Trophoblast cell (in vitro differentiated cells and primary cell): ENCODE data around the gene SFSWAP.

Experiments
- DNase-seq, 2 donors: peaks; one replicate each; pipeline ENCODE4 v3.0.0-alpha.2; 2016
- H2AFZ ChIP-seq: 2 replicates; pipeline ENCODE4 v1.6.1; 2013; ENCODE audit warnings: low read length, moderate library complexity, mild to moderate bottlenecking; ENCODE audit not compliant: insufficient read depth, poor library complexity
- H2AK5ac ChIP-seq: 2 replicates; pipeline ENCODE4 v1.6.1; 2013; ENCODE audit warnings: mild to moderate bottlenecking, low read length
- H2BK120ac ChIP-seq: 2 replicates; pipeline ENCODE4 v1.6.1; 2013; ENCODE audit warnings: low read length, mild to moderate bottlenecking, moderate library complexity; ENCODE audit not compliant: insufficient read depth, poor library complexity
- H2BK12ac ChIP-seq: 2 replicates; pipeline ENCODE4 v1.6.1; 2013; ENCODE audit warnings: mild to moderate bottlenecking, low read length, moderate library complexity
- H2BK5ac ChIP-seq: 2 replicates; pipeline ENCODE4 v1.6.1; 2013; ENCODE audit warnings: low read length, low read depth, moderate library complexity, mild to moderate bottlenecking; ENCODE audit not compliant: poor library complexity
- H3K14ac ChIP-seq: 2 replicates; pipeline ENCODE4 v1.6.1; 2013; ENCODE audit warnings: mild to moderate bottlenecking, low read length
- H3K18ac ChIP-seq: 2 replicates; pipeline ENCODE4 v1.6.1; 2013; ENCODE audit warnings: mild to moderate bottlenecking, low read length
- H3K23ac ChIP-seq: 2 replicates; pipeline ENCODE4 v1.6.1; 2013; ENCODE audit warnings: low read length
- H3K27ac ChIP-seq: 2 replicates; pipeline ENCODE4 v1.5.1; 2013; ENCODE audit warnings: low read depth, mild to moderate bottlenecking, inconsistent platforms, low read length, moderate library complexity
- H3K27me3 ChIP-seq: 2 replicates; pipeline ENCODE4 v1.6.1; 2013; ENCODE audit warnings: inconsistent platforms, mild to moderate bottlenecking, low read length, moderate library complexity; ENCODE audit not compliant: insufficient read depth
- H3K36me3 ChIP-seq, 2 experiments: 1 replicate in 1 of 2; 2 replicates in 1 of 2; pipeline ENCODE4 v1.6.1; 2013; ENCODE audit warnings: low read length in 2 of 2, mild to moderate bottlenecking in 2 of 2, moderate library complexity in 1 of 2; ENCODE audit not compliant: insufficient read depth in 2 of 2, control insufficient read depth in 1 of 2
- H3K4ac ChIP-seq: 2 replicates; pipeline ENCODE4 v1.6.1; 2013; ENCODE audit warnings: low read depth, mild to moderate bottlenecking, low read length, moderate library complexity
- H3K4me1 ChIP-seq, 2 experiments: 1 replicate in 1 of 2; 2 replicates in 1 of 2; pipeline ENCODE4 v1.6.1; 2013; ENCODE audit warnings: low read length in 2 of 2, mild to moderate bottlenecking in 2 of 2, moderate library complexity in 1 of 2; ENCODE audit not compliant: insufficient read depth in 2 of 2, control insufficient read depth in 1 of 2
- H3K4me2 ChIP-seq: 2 replicates; pipeline ENCODE4 v1.6.1; 2013; ENCODE audit warnings: inconsistent platforms, mild to moderate bottlenecking, low read length, moderate library complexity
- H3K4me3 ChIP-seq: 2 replicates; pipeline ENCODE4 v1.5.1; 2013; ENCODE audit warnings: mild to moderate bottlenecking, low read depth, low read length, inconsistent platforms
- H3K79me1 ChIP-seq: one replicate; pipeline ENCODE4 v1.6.1; 2013; ENCODE audit warnings: low read length
- H3K79me2 ChIP-seq: 2 replicates; pipeline ENCODE4 v1.6.1; 2013; ENCODE audit warnings: low read length, mild to moderate bottlenecking; ENCODE audit not compliant: control insufficient read depth, insufficient read depth, poor library complexity
- H3K9ac ChIP-seq: 2 replicates; pipeline ENCODE4 v1.6.1; 2013; ENCODE audit warnings: mild to moderate bottlenecking, low read length
- H3K9me3 ChIP-seq: 2 replicates; pipeline ENCODE4 v1.6.1; 2013; ENCODE audit warnings: low read depth, mild to moderate bottlenecking, control low read depth, inconsistent platforms, low read length; ENCODE audit not compliant: insufficient read depth
- H4K12ac ChIP-seq: 2 replicates; pipeline ENCODE4 v1.6.1; 2013; ENCODE audit warnings: low read depth, mild to moderate bottlenecking, low read length, moderate library complexity
- H4K8ac ChIP-seq: 2 replicates; pipeline ENCODE4 v1.6.1; 2013; ENCODE audit warnings: low read depth, mild to moderate bottlenecking, low read length, moderate library complexity
- H4K91ac ChIP-seq: one replicate; pipeline ENCODE4 v1.6.1; 2013; ENCODE audit warnings: low read depth, mild to moderate bottlenecking, low read length, moderate library complexity
- WGBS: extraction: QIAGEN DNeasy Blood & Tissue Kit; methylation state at CpG from one replicate; pipeline ENCODE4 v1.1.7; 2013; ENCODE audit warnings: missing lambda C conversion rate; ENCODE audit not compliant: insufficient read length, insufficient coverage; ENCODE audit errors: extremely low coverage; 5-methylcytosine and 5-hydroxymethylcytosine counted together

Gene SFSWAP

DNA sequence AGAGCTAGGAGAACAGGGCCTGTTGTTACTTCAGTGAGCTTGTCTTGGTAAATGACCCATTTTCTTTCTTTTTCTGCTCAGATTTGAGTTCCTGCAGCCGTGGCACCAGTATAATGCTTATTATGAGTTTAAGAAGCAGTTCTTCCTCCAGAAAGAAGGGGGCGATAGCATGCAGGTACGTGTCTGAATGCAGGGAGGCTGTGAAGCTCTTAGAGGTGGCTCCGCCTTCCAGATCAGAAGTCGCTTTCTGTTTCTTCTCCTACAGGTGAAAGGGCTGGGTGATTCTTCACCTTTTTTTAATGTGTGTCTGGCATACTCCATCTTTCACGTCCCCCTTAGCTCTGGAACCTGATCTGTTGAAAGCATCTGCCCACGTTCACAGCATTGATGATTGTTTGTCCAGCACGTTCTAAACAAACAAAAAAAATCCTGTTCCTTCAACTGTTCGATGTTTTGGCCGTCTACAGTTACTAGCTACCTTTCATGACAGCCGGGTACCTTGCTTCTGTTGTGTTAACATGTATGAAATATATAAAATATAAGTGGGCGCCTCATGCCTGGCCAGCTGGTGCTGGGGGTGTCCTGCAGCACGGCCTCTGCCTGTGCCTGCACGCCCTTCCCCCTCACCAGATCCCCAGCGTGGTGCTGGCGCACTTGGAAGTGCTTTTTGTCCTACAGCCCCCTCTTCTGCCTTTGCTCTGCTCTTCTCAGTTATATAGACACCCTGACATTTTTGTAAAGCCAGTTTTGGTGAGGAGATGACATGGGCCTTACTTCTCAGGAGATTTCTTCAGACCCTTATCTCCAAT is 44.6 kb downstream of the SFSWAP start:
- no peak overlapping the region for H3K27ac ChIP-seq
- H4K91ac ChIP-seq: no peak overlapping the region
- H3K23ac ChIP-seq: no peak overlapping the region
- no peak overlapping the region for H4K8ac ChIP-seq
- no peak overlapping the region for H3K9ac ChIP-seq
- H3K4ac ChIP-seq: no peak overlapping the region
- H3K27me3 ChIP-seq: no peaks in the 10 kb centered on the region
- no peak overlapping the region for H3K4me2 ChIP-seq
- H3K14ac ChIP-seq: no peak overlapping the region
- WGBS: no CpG with 5 or more reads among the region's 16 CpGs
- no peak overlapping the region for H2AFZ ChIP-seq
- peak in 1 of 2 donors; percentile 13 for DNase-seq
- no peaks in the 10 kb centered on the region for H3K79me2 ChIP-seq
- H4K12ac ChIP-seq: no peak overlapping the region
- peaks cover 3% of the 10 kb centered on the region for H3K9me3 ChIP-seq
- no peaks in the 10 kb centered on the region for H3K79me1 ChIP-seq
- no peaks in the 10 kb centered on the region for H3K4me1 ChIP-seq
- no peak overlapping the region for H3K4me3 ChIP-seq
- peaks cover 50 to 62% of the 10 kb centered on the region in 2 experiments for H3K36me3 ChIP-seq
- no peak overlapping the region for H2BK5ac ChIP-seq
- no peak overlapping the region for H2BK12ac ChIP-seq
- no peak overlapping the region for H2AK5ac ChIP-seq
- no peak overlapping the region for H2BK120ac ChIP-seq
- no peak overlapping the region for H3K18ac ChIP-seq

DNA sequence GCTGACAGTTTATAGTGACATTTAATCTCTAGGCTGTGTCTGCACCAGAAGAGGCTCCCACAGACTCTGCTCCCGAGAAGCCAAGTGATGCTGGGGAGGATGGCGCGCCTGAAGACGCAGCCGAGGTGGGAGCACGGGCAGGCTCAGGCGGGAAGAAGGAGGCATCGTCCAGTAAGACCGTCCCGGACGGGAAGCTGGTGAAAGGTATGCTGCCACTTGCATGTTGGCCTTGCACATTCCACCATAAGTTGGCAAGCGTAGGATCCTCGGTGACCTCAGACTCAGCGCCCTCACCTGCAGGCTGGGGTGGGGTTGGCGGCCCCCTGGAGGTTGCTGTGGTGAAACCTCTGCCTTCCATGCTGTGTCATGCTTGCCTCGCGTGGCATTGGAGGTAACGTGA is 45.6 kb downstream of the SFSWAP start:
- H3K14ac ChIP-seq: no peak overlapping the region
- H4K12ac ChIP-seq: no peak overlapping the region
- no peak overlapping the region for H3K18ac ChIP-seq
- H3K27me3 ChIP-seq: no peaks in the 10 kb centered on the region
- H3K79me2 ChIP-seq: no peaks in the 10 kb centered on the region
- H3K36me3 ChIP-seq: peaks cover 50 to 65% of the 10 kb centered on the region in 2 experiments
- H3K4me2 ChIP-seq: no peak overlapping the region
- H4K91ac ChIP-seq: no peak overlapping the region
- no peak overlapping the region for H3K9ac ChIP-seq
- no peak overlapping the region for H2BK5ac ChIP-seq
- no peak overlapping the region for H2AFZ ChIP-seq
- WGBS: no CpG with 5 or more reads among the region's 18 CpGs
- H3K9me3 ChIP-seq: peaks cover 3% of the 10 kb centered on the region
- H3K4ac ChIP-seq: no peak overlapping the region
- no peak overlapping the region for H3K27ac ChIP-seq
- DNase-seq: no peak
- H2AK5ac ChIP-seq: no peak overlapping the region
- no peak overlapping the region for H3K23ac ChIP-seq
- no peak overlapping the region for H4K8ac ChIP-seq
- no peaks in the 10 kb centered on the region for H3K79me1 ChIP-seq
- H2BK120ac ChIP-seq: no peak overlapping the region
- no peak overlapping the region for H3K4me3 ChIP-seq
- no peak overlapping the region for H2BK12ac ChIP-seq
- no peaks in the 10 kb centered on the region for H3K4me1 ChIP-seq

DNA sequence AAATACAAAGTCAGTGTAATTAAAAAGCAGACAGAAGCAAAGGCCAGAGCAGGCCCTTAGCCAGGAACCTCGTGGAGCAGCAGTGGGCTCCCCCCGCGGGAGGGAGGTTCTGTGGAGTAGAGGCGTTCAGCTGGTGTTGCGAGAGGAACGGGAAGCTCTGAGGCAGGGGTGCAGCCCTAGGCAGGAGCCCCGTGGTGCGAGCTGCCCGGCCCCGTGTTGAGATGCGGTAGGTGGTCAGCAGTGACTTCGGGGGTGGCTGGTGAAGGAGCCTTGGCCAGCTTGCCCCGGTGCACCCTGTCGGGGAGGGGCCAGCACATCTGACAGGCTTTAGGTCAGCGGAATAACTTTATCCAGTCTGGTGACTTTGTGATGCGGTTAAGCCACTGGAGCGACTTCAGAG is 46.2 kb downstream of the SFSWAP start:
- no peak overlapping the region for H3K18ac ChIP-seq
- H3K4me3 ChIP-seq: no peak overlapping the region
- H3K23ac ChIP-seq: no peak overlapping the region
- no peak for DNase-seq
- H3K27ac ChIP-seq: no peak overlapping the region
- no peak overlapping the region for H2BK120ac ChIP-seq
- H3K4me2 ChIP-seq: no peak overlapping the region
- no peak overlapping the region for H3K9ac ChIP-seq
- no peak overlapping the region for H3K14ac ChIP-seq
- no peaks in the 10 kb centered on the region for H3K27me3 ChIP-seq
- no peak overlapping the region for H2AK5ac ChIP-seq
- H2BK5ac ChIP-seq: no peak overlapping the region
- no peak overlapping the region for H2AFZ ChIP-seq
- H4K8ac ChIP-seq: no peak overlapping the region
- H3K4ac ChIP-seq: no peak overlapping the region
- H3K36me3 ChIP-seq: peaks cover 52 to 67% of the 10 kb centered on the region in 2 experiments
- no peak overlapping the region for H4K12ac ChIP-seq
- no peaks in the 10 kb centered on the region for H3K79me1 ChIP-seq
- peaks cover 3% of the 10 kb centered on the region for H3K9me3 ChIP-seq
- no CpG with 5 or more reads among the region's 17 CpGs for WGBS
- H3K79me2 ChIP-seq: no peaks in the 10 kb centered on the region
- no peak overlapping the region for H4K91ac ChIP-seq
- no peaks in the 10 kb centered on the region for H3K4me1 ChIP-seq
- H2BK12ac ChIP-seq: no peak overlapping the region

DNA sequence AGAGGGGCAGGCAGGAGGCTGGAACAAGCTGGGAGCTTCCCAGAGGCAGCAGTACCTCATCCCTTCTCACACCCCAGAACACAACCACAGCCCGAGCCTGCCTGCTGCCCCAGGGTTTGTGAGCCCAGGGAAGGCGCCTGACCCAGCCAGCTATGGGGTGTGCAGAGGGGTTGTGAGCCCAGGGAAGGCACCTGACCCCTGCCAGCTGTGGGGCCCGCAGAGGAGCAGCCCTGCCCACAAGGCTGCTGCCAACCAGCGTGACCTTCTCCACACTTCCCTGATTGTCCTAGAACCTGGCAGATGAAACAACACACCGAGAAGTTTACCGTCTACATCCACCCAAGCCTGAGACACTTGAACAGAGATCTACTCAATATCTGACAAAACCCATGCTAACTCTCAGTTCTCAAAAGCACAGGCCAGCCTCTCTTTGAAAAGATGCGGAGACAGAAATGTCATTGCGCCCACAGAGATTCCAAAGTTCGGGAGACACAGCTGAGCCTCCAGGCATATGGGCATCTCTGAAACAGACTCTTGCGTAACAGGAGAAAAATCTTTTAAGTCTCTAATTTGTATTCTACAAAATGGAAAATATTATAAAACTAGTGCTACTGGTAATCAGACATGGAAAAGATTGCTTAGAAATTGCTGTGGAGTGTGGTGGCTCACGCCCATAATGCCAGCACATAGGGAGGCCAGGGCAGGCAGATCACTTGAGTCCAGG is 47.3 kb downstream of the SFSWAP start:
- no peak overlapping the region for H3K4ac ChIP-seq
- no peak overlapping the region for H3K23ac ChIP-seq
- no peaks in the 10 kb centered on the region for H3K79me1 ChIP-seq

More for the DNA sequence above, 47.3 kb downstream of the SFSWAP start:
- H4K8ac ChIP-seq: no peak overlapping the region
- H2BK120ac ChIP-seq: no peak overlapping the region
- no CpG with 5 or more reads among the region's 11 CpGs for WGBS
- no peaks in the 10 kb centered on the region for H3K4me1 ChIP-seq
- H3K27ac ChIP-seq: no peak overlapping the region
- no peak for DNase-seq
- H4K91ac ChIP-seq: no peak overlapping the region
- H3K4me3 ChIP-seq: no peak overlapping the region
- no peak overlapping the region for H3K14ac ChIP-seq
- H3K9me3 ChIP-seq: peaks cover under 1% of the 10 kb centered on the region
- H2AK5ac ChIP-seq: no peak overlapping the region
- no peak overlapping the region for H2BK12ac ChIP-seq
- peaks cover 52 to 65% of the 10 kb centered on the region in 2 experiments for H3K36me3 ChIP-seq
- H2AFZ ChIP-seq: no peak overlapping the region
- H4K12ac ChIP-seq: no peak overlapping the region
- no peak overlapping the region for H3K4me2 ChIP-seq
- no peak overlapping the region for H3K18ac ChIP-seq
- no peak overlapping the region for H3K9ac ChIP-seq
- H3K27me3 ChIP-seq: no peaks in the 10 kb centered on the region
- no peaks in the 10 kb centered on the region for H3K79me2 ChIP-seq
- no peak overlapping the region for H2BK5ac ChIP-seq
